GM12878 (cell line): ENCODE results near the gene GPX7. TPM values are rescaled to one million over a fixed set of nuclear protein-coding genes. Genes with fewer than 3 reads are reported as not detected.

Experiments
- ATAC-seq: fragments of 200-7000 bp; cut with Tn5 transposase; 3 replicates; pipeline ENCODE4 v1.9.1; 2020; ENCODE audit warnings: mild to moderate bottlenecking, moderate library complexity
- BruUV-seq: library from RNA; stranded (reverse); fragments of 400-500 nt; replicated peaks from 2 replicates; lab custom pipeline; 2021; lab: Mats Ljungman, UMichigan
- CTCF ChIA-PET: fragments of 300-600 bp; sonication (Branson Sonifier 250); formaldehyde crosslinking; extraction: SDS; loops from one replicate; lab custom pipeline; 2021; ENCODE audit warnings: inconsistent platforms; lab: Yijun Ruan, JAX
- POLR2A ChIA-PET: fragments of 350-600 bp; formaldehyde crosslinking; extraction: SDS; loops from one replicate; lab custom pipeline; 2021; ENCODE audit warnings: inconsistent platforms; lab: Charles Lee
- RAD21 ChIA-PET: fragments of 300-600 bp; sonication (Branson Sonifier 250); formaldehyde crosslinking; loops from one replicate; lab custom pipeline; 2023; ENCODE audit warnings: antibody characterized with exemption; ENCODE audit not compliant: unreplicated experiment; lab: Charles Lee
- SMC1A ChIA-PET: fragments of 300-600 bp; sonication (Branson Sonifier 250); formaldehyde crosslinking; loops from one replicate; lab custom pipeline; 2023; ENCODE audit not compliant: unreplicated experiment, uncharacterized antibody; lab: Charles Lee
- DNase-seq: peaks from one replicate; pipeline ENCODE4 v3.0.0-alpha.2; 2011; ENCODE audit warnings: low read depth, low spot score
- FAIRE-seq: peaks from 3 replicates; lab custom pipeline; 2011; peaks lifted over from hg19 to GRCh38; lab: Jason Lieb, UNC
- H2AFZ ChIP-seq: 2 replicates; pipeline ENCODE4 v1.6.0; 2011; ENCODE audit warnings: low read depth, low read length, control low read depth; ENCODE audit not compliant: control insufficient read depth
- H3K27ac ChIP-seq: 2 replicates; pipeline ENCODE4 v1.5.1; 2011; ENCODE audit warnings: control low read depth; ENCODE audit not compliant: control insufficient read depth, insufficient read depth
- H3K27me3 ChIP-seq, 2 experiments: replicated peaks in 1 of 2; 2 replicates each; pipeline versions ENCODE4 v1.6.0 to v1.6.1; 2011; ENCODE audit warnings: low read length in 1 of 2; ENCODE audit not compliant: control insufficient read depth in 2 of 2, insufficient read depth in 2 of 2
- H3K36me3 ChIP-seq, 2 experiments: 2 replicates each; pipeline ENCODE4 v1.5.1; 2011; ENCODE audit warnings: low read length in 1 of 2; ENCODE audit not compliant: control insufficient read depth in 2 of 2, insufficient read depth in 2 of 2
- H3K4me1 ChIP-seq: 2 replicates; pipeline ENCODE4 v1.6.1; 2011; ENCODE audit warnings: mild to moderate bottlenecking, low read length, moderate library complexity, mixed read lengths; ENCODE audit not compliant: control insufficient read depth, insufficient read depth
- H3K4me2 ChIP-seq: 2 replicates; pipeline ENCODE4 v1.6.0; 2011; ENCODE audit warnings: control low read depth; ENCODE audit not compliant: control insufficient read depth, insufficient read depth
- H3K4me3 ChIP-seq: fragments of 200-600 bp; sonication (generic); 2 replicates; pipeline ENCODE4 v1.5.1; 2016
- H3K79me2 ChIP-seq: 2 replicates; pipeline ENCODE4 v1.6.0; 2011; ENCODE audit warnings: low read length; ENCODE audit not compliant: control insufficient read depth, insufficient read depth
- H3K9ac ChIP-seq: 2 replicates; pipeline ENCODE4 v1.8.0; 2011; ENCODE audit warnings: low read length, control low read depth, mixed read lengths; ENCODE audit not compliant: control insufficient read depth, insufficient read depth
- H3K9me3 ChIP-seq: replicated peaks from 3 replicates; pipeline ENCODE4 v1.5.1; 2011; ENCODE audit warnings: mild to moderate bottlenecking, low read length; ENCODE audit not compliant: control insufficient read depth, insufficient read depth
- H4K20me1 ChIP-seq: 2 replicates; pipeline ENCODE4 v1.6.0; 2011; ENCODE audit not compliant: control insufficient read depth, insufficient read depth
- ATF7 ChIP-seq: fragments of 450-650 bp; IDR thresholded peaks from 2 replicates; pipeline ENCODE4 v1.6.1; 2016; ENCODE audit warnings: low read depth, mild to moderate bottlenecking
- EZH2 ChIP-seq: IDR thresholded peaks from 2 replicates; pipeline ENCODE4 v1.6.1; 2012; ENCODE audit warnings: low read depth, mild to moderate bottlenecking, control low read depth, inconsistent platforms, low read length, borderline replicate concordance; ENCODE audit not compliant: control insufficient read depth
- IRF5 ChIP-seq: fragments of 450-650 bp; IDR thresholded peaks from 2 replicates; pipeline ENCODE4 v1.6.1; 2017; ENCODE audit warnings: borderline replicate concordance
- JUND ChIP-seq: IDR thresholded peaks from 2 replicates; pipeline ENCODE4 v1.6.1; 2012; ENCODE audit warnings: low read depth, mild to moderate bottlenecking, low read length, improper control_type of control experiment, moderate library complexity
- NR2F1 ChIP-seq: fragments of 450-650 bp; conservative IDR thresholded peaks from 2 replicates; pipeline ENCODE4 v1.6.1; 2017; ENCODE audit warnings: mild to moderate bottlenecking
- NRF1 ChIP-seq: conservative IDR thresholded peaks from 2 replicates; pipeline ENCODE4 v1.6.1; 2011; ENCODE audit warnings: mild to moderate bottlenecking, low read depth, low read length, improper control_type of control experiment
- PRDM15 ChIP-seq: fragments of 450-650 bp; formaldehyde crosslinking; IDR thresholded peaks from 2 replicates; pipeline ENCODE4 v1.4.0; 2020; ENCODE audit warnings: mild to moderate bottlenecking, moderate library complexity
- SMARCA5 ChIP-seq: fragments of 450-650 bp; IDR thresholded peaks from 2 replicates; pipeline ENCODE4 v1.6.1; 2017; ENCODE audit warnings: mild to moderate bottlenecking
- SUPT20H ChIP-seq: IDR thresholded peaks from 2 replicates; pipeline ENCODE4 v1.6.1; 2011; ENCODE audit warnings: low read depth, mild to moderate bottlenecking, low read length, moderate library complexity, borderline replicate concordance; ENCODE audit not compliant: control insufficient read depth
- TCF3 ChIP-seq: IDR thresholded peaks from 2 replicates; pipeline ENCODE4 v1.6.1; 2012; ENCODE audit warnings: low read depth, mild to moderate bottlenecking, low read length, borderline replicate concordance; ENCODE audit not compliant: insufficient read depth
- YY1 ChIP-seq: IDR thresholded peaks from 2 replicates; pipeline ENCODE4 v1.6.1; 2011; ENCODE audit warnings: low read depth, mild to moderate bottlenecking, low read length
- ZNF24 ChIP-seq: fragments of 450-650 bp; IDR thresholded peaks from 2 replicates; pipeline ENCODE4 v1.6.1; 2017; ENCODE audit warnings: antibody characterized with exemption, mild to moderate bottlenecking
- whole genome bisulfite sequencing: methylation state at CpG from one replicate; pipeline ENCODE4 v1.1.6; 2016; ENCODE audit warnings: low lambda C conversion rate; ENCODE audit not compliant: insufficient replicate concordance, insufficient coverage; ENCODE audit errors: missing lambda C conversion rate; 5-methylcytosine and 5-hydroxymethylcytosine counted together
- in situ Hi-C: fragments of 300-500 bp; cut with MboI; formaldehyde crosslinking; loops from 9 replicates; pipeline ENCODE4 v1.14.3; 2018; ENCODE audit warnings: mixed read lengths
- intact Hi-C: fragments of 100-400 bp; cut with micrococcal nuclease; formaldehyde crosslinking; loops from one replicate; pipeline ENCODE4 v1.14.2; 2022; ENCODE audit not compliant: unreplicated experiment
- polyA plus RNA-seq, 11 experiments: library from polyadenylated mRNA; depleted of rRNA in 4 of 11; unstranded in 6 of 11; stranded (reverse) in 5 of 11; fragments of >200 nt; fragmentation: Nextera tagmentation in 4 of 11; fragmentation: Illumina TruSeq in 1 of 11; extraction: Ambion mirVana in 4 of 11; extraction: Trizol in 1 of 11; gene quantifications; 1 replicate in 1 of 11; 2 replicates in 10 of 11; pipeline versions ENCODE4 v1.2.1 to v1.2.3, GENCODE V29; 2011 to 2016; ENCODE audit warnings: inconsistent platforms in 2 of 11, missing spikeins in 2 of 11, low read depth in 1 of 11
- total RNA-seq, 4 experiments: library from RNA; depleted of rRNA in 3 of 4; stranded (reverse); fragments of >200 nt in 3 of 4; fragmentation: Illumina TruSeq in 1 of 4; extraction: Trizol in 1 of 4; gene quantifications; 2 replicates each; pipeline versions ENCODE4 v1.2.1 to v1.2.3, GENCODE V29; 2013 to 2021

GPX7 gene
- total and polyA plus RNA-seq, 10 of the 15 experiments (the other 5 are each of a cell fraction or from before 2014, with no cell fraction given) = 1.9 to 4.2 (median 2.5) TPM; not detected in 1

GRCh38 chr1:52629667-52630066, 27.5 kb downstream of the GPX7 start:
- POLR2A ChIA-PET = no interaction called here
- H3K9ac ChIP-seq = no peak overlapping the region
- BruUV-seq = no TSS peak
- WGBS = 69% methylated on average over 2 of the region's 2 CpGs
- SMC1A ChIA-PET = no interaction called here
- in situ Hi-C loops = no loop called here
- no peaks in the 10 kb centered on the region for H3K36me3 ChIP-seq
- intact Hi-C loops = no loop called here
- RAD21 ChIA-PET = no interaction called here
- no peak overlapping the region for H3K27ac ChIP-seq
- FAIRE-seq = no peak
- peaks cover 9% of the 10 kb centered on the region; the same call in 1 of the 2 replicates for H3K4me1 ChIP-seq
- CTCF ChIA-PET = no interaction called here
- ATAC-seq = no peak
- H3K9me3 ChIP-seq = no peaks in the 10 kb centered on the region; the same call in 2 of the 3 replicates
- H3K4me2 ChIP-seq = no peak overlapping the region
- H3K79me2 ChIP-seq = no peaks in the 10 kb centered on the region
- no peak overlapping the region for H3K4me3 ChIP-seq
- DNase-seq = no peak
- no peak overlapping the region for H2AFZ ChIP-seq
- peaks cover 4 to 8% of the 10 kb centered on the region in 2 experiments; a peak in 3 of 4 replicates for H3K27me3 ChIP-seq
- no peaks in the 10 kb centered on the region for H4K20me1 ChIP-seq
- TF ChIP-seq SMARCA5 (no peak), ZNF24 (no peak), YY1 (no peak), TCF3 (no peak), IRF5 (no peak), ATF7 (no peak), EZH2 (no peak), SUPT20H (no peak), NRF1 (no peak), NR2F1 (no peak), PRDM15 (no peak), JUND (no peak)
